HG03060 (cell line): ENCODE measurements around the gene PAX4.
"Not testable (repeated sequence)": the region's sequence is repeated elsewhere in the genome, so short reads cannot be mapped to it uniquely, and the experiment has no call there.

Experiments used
- ATAC-seq: cut with Tn5 transposase; IDR thresholded peaks from one replicate; pipeline ENCODE4 v1.9.1; 2021; ENCODE audit warnings: low read depth, moderate number of reproducible peaks; ENCODE audit not compliant: unreplicated experiment

PAX4 gene

GRCh38 chr7:127588019-127588696 lies 29.8 kb downstream of the PAX4 start, which contains the start of gene ARF5:
TSS of gene ARF5 (plus strand) at chr7:127588411. CDS start at chr7:127588499, 88 bp downstream.
- ATAC-seq, result peak; percentile 34

- ATAC-seq, result no peak
Measured at GRCh38 chr7:127587663-127588018, 30.3 kb downstream of the PAX4 start.

- no peak for ATAC-seq
Measured at GRCh38 chr7:127586346-127586745, 31.6 kb downstream of the PAX4 start.

DNA sequence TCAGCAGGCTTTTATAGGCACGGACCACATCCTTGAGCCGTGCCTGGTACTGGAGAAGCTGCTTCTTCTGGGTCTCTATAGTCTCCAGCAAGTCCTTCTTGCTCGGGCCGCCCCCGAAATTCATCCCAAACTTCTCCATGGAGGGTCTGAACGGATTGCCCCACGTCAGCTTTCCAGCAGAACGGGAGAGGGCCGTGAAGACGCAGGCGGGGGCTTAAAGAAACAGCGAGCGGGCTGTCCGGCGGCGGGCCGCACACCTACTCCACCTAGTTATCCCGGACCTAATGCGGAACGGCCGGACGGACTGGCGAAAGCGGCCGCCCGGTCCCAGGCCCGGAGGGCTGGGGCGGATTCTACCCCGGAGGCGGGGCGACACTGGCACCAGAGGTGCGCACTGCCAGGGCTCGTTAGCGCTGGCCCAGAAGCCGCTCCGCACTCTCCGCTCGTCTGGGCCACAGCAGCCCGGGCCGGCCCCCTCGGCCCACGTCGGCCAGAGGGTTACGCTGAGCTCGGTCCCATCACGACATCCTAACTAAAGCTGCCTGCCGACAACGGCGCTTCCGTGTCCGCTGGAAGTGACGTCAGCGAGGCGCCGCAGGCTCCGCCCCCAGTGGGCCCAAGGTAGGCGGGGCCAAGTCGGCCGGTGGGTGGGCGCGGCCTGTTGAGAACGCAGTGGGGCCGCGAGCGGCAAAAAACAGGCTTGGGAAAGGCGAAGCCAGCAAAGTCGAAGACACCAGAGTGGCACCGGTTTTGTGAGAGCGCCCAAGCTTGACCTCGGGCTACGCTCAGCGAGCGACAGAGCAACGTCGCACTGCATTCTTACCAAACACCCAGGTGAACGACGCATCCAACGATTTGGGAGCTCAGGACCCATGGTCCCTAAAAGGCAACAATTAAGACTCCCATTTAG lies 32.6 kb downstream of the PAX4 start, which contains the start of gene GCC1:
TSS of gene GCC1 (minus strand) at position 553 of the 910 bp plus-strand sequence. CDS start at position 139, 414 bp downstream.
- ATAC-seq, result peak; percentile 82

DNA sequence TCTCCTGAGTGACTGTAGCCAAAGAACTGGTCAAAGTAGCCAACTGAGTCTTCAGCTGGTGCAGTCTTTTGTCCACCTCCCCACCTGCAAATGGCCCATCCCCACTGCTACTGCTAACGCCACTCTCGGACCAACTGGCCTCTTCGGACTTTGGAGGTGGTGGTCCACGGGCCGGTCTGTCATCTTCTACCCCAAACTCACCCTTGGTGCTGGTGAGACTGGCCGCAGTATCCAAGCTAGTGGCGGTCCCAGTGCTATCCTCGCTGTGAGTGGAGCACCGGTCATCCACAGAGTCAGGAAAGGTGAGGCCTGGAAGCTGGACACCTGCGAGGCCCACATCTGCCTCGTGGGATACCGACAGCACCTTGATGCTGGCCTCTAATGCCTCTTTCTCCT lies 33.3 kb downstream of the PAX4 start:
- ATAC-seq, result no peak

GRCh38 chr7:127582361-127582760 lies 35.6 kb downstream of the PAX4 start:
- ATAC-seq, result no peak

DNA sequence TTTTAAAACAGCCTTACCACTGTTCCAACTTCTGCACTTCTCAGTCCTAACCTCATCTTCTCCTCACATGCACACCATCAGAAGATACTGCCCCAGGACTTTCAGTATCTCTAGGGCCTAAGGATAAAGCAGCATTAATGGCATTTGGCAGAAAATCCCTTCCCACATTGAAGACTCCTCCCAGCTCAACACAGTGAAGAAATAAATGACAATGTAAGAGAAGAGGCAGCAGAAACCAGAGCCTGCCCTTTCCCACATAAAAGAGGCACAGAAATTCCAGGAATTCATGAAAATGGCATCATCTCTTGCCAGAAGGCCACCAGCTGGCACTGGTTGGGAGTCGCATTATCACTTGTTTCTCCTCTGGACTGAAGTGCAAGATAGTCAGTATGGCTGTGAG lies 36.2 kb downstream of the PAX4 start:
- ATAC-seq, result no peak

DNA sequence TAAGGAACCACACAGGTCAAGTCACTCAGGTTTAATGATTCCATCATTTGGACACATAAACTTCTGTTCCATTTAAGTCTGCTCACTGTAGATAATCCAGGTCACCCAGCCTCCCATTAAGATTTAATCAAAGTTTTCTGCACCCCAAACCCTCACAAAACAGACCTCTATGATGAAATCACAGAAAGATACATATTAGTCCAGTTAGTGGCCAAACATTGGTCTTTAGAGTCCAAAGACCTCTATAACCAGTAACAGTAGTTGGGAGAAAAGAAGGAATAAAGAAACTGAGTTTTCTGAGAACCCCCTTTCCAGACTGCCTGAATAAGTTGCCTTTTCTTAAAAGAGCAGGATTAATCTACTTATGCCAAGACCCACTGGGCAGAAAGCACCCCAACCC lies 37.3 kb downstream of the PAX4 start:
- ATAC-seq, result no peak

GRCh38 chr7:127578711-127579275 lies 39.1 kb downstream of the PAX4 start:
- ATAC-seq, result no peak

DNA sequence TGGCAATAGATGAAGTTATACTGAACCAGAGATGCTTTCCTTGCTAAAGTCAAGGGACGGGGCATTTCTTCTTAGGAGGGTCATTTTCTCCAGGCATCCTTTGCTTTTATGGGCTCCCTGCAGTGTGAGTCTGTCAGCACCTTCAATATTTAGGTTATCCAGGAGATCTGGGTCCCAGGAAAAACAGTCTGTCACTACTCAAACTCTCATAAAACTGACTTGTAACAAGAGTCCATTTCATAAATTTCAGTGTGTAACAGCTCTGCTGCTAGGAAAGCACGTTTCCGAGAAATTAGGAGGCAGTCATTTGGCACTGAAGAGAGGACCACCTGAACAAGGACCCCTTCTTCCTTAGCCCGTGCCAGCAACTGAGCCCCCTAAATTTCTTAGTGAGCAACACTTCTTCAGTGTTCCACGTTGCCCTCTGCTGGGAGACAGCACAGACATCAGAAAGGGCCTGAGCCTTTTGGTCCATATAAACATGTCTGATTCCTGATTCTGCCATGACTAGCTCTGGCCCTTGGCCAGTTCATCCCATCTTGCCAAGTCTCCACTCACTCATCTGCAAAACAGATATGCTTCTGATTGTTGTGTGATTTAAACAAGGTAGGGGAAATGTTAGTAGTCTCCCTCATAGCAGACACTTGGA lies 39.8 kb downstream of the PAX4 start:
- no peak for ATAC-seq

DNA sequence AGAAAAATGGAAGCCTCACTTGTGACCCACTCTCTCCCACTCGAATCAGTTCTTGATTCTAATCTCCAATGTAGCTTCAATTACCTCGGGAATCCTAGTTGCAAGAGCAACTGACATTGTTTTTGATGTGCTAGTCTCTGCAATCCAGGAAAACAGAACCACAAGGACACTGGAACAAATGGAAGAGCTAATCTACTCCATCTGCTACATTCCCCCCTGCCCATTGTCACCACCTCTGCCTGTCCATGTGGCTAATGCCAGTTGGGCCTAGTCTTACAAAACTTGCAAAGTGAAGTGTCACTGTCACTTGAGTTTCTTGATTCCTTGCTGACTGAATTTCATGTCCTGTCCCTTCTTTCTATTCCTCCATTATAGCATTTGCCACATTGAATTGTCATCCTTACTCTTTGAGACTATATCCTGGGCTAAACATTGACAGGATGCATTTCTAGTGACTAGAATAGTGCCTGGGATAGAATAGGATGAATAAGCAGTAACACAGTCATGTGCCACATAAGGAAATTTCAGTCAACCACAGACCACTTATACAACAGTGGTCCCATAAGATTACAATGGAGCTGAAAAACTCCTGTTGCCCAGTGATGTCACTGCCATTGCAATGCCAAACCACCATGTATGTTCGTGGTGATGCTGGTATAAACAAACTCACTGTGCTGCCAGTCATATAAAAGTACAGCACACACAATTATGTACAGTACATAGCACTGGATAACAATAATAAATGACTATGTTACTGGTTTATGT lies 46.0 kb downstream of the PAX4 start:
- ATAC-seq, result no peak

GRCh38 chr7:127568034-127568433 lies 49.9 kb downstream of the PAX4 start:
- ATAC-seq, result not testable (repeated sequence)

DNA sequence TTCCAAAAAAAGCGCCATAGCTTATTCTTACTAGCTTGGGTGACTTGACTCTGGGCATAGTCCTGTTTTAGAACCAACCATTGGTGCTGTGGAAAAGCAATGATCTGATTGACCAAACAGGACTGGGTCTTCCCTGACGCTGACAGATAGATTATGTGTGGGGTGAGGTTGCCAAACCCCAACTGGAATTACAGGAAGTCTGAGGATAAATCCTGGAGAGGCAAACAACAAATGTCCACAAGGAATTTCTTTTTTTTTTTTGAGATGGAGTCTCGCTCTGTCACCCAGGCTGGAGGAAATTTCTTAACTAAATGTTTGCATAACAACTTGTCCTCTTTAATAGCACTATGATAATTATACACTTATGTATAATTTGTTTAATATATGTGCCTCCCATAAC lies 51.7 kb downstream of the PAX4 start:
- ATAC-seq, result no peak
